GM12873 (cell line): ENCODE results near the gene SHISA7.

Experiments
- CTCF ChIP-seq: IDR thresholded peaks from 2 replicates; pipeline ENCODE4 v1.5.1; 2012; ENCODE audit warnings: low read depth, mild to moderate bottlenecking, moderate library complexity, low read length, control low read depth; ENCODE audit not compliant: insufficient read depth; ENCODE audit errors: missing control alignments

The SHISA7 gene

GRCh38 chr19:55431183-55431582 lies 11.9 kb downstream of the SHISA7 start:
- TF ChIP-seq CTCF: no peak

GRCh38 chr19:55426042-55426441 lies 17.1 kb downstream of the SHISA7 start:
- no peak for TF ChIP-seq CTCF

- no peak for TF ChIP-seq CTCF
Observed at GRCh38 chr19:55424518-55424917, 18.6 kb downstream of the SHISA7 start.

GRCh38 chr19:55423225-55424005 lies 19.7 kb downstream of the SHISA7 start:
- TF ChIP-seq CTCF: no peak

- no peak for TF ChIP-seq CTCF
Observed at GRCh38 chr19:55419624-55420236, 23.4 kb downstream of the SHISA7 start.

GRCh38 chr19:55419103-55419502 lies 24.0 kb downstream of the SHISA7 start:
- no peak for TF ChIP-seq CTCF

- TF ChIP-seq CTCF: peak; percentile 72
Observed at GRCh38 chr19:55418185-55418584, 24.9 kb downstream of the SHISA7 start.
